Medulla oblongata (tissue), 1 donor: ENCODE measurements around the gene U2AF1L4.

Experiments used
- DNase-seq: peaks from one replicate; pipeline ENCODE4 v3.0.0-alpha.2; 2015; ENCODE audit errors: extremely low spot score

Gene U2AF1L4

GRCh38 chr19:35745328-35746086 lies at the start of gene U2AF1L4, which contains the start of gene PSENEN:
TSS of gene U2AF1L4 (minus strand) at chr19:35745418. CDS start at chr19:35745391, 27 bp downstream.
TSS of gene PSENEN (plus strand) at chr19:35745651. CDS start at chr19:35745931, 280 bp downstream.
- DNase-seq, result peak; percentile 100

DNA sequence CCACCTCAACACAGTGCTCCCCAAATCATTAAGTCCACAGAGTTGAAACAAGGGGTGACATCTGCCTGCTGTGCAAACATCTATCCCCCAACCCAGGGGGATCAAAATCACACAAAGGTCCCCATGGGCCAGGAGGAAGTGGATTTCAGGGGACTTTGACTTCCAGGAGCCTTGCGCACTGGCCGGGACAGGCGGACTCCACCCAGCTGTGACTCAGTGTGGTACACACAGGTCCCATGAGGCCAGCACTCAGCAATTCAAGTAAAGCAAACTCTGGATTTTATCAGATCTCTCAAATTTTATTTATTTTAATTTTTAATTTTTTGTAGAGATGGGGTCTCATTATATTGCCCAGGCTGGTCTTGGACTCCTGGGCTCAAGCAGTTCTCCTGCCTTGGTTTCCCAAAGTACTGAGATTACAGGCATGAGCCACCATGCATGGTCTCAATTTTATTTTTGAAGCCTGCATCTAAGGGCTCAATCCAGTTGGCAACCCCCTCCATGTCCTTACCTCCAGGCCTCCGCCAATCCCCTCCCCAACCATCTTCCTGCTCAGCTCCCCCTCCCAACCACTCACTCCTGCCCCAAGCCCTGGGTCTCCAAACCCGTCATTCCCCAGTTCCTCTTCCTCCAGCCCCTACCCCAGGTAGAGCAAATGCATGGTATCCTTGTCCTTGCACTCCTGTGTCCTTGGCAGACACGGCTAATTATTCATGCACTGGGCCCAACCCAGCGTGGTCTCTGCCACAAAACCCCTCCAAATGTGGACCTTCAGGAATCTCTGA lies 48.4 kb upstream of the U2AF1L4 start:
- no peak for DNase-seq

- DNase-seq, result no peak
Measured at GRCh38 chr19:35792888-35793287, 47.7 kb upstream of the U2AF1L4 start.

GRCh38 chr19:35792312-35792711 lies 47.1 kb upstream of the U2AF1L4 start:
- no peak for DNase-seq

- DNase-seq, result no peak
Measured at GRCh38 chr19:35791814-35792279, 46.6 kb upstream of the U2AF1L4 start.

DNA sequence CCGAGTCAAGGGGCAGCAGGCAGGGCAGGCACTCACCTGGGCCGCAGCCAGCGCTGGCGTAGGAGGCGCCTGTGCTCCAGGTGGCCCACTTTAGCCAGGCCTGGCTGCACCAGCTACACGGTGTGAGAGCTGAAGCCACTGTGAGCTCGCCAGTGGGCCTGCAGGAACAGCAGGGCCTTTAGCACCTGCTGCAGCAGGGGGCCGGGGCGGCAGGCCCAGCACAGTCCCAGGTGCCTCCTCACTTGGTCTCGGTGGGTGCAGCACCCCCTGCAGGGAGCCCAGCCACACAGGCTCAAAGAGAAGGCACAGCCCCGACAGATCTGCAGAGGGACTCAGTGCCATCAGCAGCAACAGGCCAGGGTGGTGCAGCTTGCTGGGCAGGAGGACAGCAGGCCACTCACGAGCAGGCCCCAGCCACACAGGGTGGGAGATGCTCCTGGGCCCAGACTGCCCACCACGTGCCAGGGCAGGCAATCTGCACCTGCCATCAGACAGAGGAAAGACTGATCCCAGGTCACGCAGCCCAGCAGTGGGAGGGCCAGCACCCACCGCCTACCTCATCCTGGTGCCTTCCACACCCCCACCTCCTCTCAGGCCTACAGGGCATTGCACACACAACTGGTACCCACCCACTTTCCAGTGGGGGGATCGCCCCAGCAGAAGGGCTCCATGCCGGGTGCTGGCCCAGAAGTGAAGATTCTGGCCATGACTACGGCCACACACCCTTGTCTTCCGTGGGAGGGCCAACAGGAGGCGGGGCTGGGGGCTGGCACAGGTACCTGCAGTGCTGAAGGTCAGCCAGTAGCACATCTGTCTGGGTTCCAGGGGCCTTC lies 46.0 kb upstream of the U2AF1L4 start:
- DNase-seq, result no peak

- DNase-seq, result no peak
Measured at GRCh38 chr19:35789978-35790944, 45.0 kb upstream of the U2AF1L4 start.

DNA sequence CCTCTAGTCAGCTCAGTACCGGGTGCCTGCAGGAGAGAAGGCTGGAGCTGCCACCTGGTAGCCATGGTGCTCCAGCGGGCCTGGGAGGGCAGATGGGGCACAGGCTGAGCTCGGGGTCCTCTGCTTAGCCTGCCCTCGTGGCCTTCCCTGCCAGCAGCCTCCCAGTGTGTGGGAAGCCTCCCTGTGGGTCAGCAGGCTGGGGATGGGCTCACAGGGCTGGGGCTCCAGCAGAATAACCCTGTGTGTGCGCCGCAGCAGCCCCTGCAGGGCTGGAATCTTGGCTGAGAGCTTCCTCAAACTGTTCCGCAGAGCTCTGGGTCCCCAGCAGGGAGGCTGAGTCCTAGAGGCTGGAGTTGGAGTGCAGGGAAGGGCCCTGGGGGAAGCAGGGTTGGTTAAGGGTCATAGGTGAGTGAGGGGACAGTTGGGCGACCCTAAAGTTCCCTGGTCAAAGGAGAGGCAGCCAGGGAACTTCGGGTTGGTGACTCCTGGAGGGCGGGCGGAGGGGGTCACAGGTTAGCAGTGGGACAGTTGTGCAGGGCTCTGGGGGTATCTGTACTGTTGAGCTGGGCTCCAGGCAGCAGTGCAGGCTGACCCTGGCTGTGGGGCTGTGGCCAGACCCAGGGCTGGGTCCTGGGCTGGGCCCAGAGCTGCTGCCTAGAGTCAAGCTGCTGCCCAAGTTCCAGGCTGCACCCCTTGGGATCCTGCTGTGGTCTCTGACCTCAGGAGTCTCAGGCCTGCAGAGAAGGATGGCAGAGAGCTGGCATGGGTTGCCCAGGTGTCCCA lies 44.2 kb upstream of the U2AF1L4 start:
- no peak for DNase-seq

- no peak for DNase-seq
Measured at GRCh38 chr19:35788205-35788960, 43.2 kb upstream of the U2AF1L4 start.

GRCh38 chr19:35787227-35787799 lies 42.1 kb upstream of the U2AF1L4 start:
- no peak for DNase-seq

GRCh38 chr19:35786299-35787160 lies 41.3 kb upstream of the U2AF1L4 start:
- DNase-seq, result no peak

GRCh38 chr19:35785339-35785627 lies 40.1 kb upstream of the U2AF1L4 start:
- no peak for DNase-seq

DNA sequence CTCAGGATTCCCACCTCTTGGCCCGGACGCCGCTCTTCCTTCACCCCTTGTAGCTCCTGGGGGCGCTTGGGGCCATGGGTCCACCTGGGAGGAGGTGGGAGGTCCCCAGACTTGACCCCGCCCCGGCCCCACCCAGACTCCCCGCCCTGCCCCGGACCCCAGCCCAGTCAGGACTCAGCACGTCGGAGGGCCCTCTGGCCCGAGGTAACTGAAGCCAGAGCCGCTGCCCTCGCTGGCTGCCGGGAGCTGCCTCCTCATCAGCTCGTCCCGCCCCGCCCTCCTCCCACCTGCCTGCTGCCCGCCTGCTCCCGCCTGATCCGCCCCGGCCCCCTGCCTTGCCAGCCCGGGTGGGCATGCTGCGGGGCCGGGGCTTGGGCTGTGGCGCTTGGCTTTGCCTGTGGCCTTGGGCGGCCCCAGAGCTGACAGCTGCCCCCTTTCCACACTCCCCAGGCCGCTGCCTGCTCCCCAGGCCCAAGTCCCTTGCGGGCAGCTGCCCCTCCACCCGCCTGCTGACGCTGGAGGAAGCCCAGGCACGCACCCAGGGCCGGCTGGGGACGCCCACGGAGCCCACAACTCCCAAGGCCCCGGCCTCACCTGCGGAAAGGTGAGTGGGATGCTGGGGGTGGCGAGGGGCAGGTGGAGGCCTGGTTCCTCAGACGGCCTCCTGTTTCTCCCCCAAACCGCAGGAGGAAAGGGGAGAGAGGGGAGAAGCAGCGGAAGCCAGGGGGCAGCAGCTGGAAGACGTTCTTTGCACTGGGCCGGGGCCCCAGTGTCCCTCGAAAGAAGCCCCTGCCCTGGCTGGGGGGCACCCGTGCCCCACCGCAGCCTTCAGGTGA lies 39.5 kb upstream of the U2AF1L4 start:
- no peak for DNase-seq

- no peak for DNase-seq
Measured at GRCh38 chr19:35783469-35784434, 38.5 kb upstream of the U2AF1L4 start.

DNA sequence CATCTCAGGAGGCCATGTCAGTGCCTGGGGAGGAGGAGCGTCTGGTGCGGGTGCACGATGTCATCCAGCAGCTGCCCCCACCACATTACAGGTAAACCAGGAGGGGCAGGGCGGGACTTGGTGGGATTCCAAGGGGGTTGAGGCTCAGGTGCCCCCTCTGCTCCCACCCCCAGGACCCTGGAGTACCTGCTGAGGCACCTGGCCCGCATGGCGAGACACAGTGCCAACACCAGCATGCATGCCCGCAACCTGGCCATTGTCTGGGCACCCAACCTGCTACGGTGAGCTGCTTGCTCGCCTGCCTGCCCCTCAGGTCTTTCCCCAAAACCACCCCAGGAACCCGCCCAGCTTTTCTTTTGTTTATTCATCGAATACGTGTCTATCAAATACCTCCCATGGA lies 37.4 kb upstream of the U2AF1L4 start:
- DNase-seq, result no peak

- no peak for DNase-seq
Measured at GRCh38 chr19:35781650-35782049, 36.4 kb upstream of the U2AF1L4 start.
